Vagina (tissue), 2 donors: ENCODE results near the gene PRR29. TPM values are rescaled to one million over a fixed set of nuclear protein-coding genes. Genes with fewer than 3 reads are reported as not detected.

Experiments
- DNase-seq, 2 donors: peaks; one replicate each; pipeline ENCODE4 v3.0.0-alpha.2; 2017; ENCODE audit errors: extremely low spot score in 2 of 2
- H3K27ac ChIP-seq: fragments of 200-600 bp; sonication (generic); one replicate; pipeline ENCODE4 v1.5.1; 2019
- H3K27me3 ChIP-seq: fragments of 200-600 bp; sonication (generic); one replicate; pipeline ENCODE4 v1.5.1; 2019
- H3K36me3 ChIP-seq, 2 donors: fragments of 200-600 bp; sonication (generic); one replicate each; pipeline ENCODE4 v1.5.1; 2017 to 2019
- H3K4me1 ChIP-seq: fragments of 200-600 bp; sonication (generic); one replicate; pipeline ENCODE4 v1.5.1; 2019
- H3K4me3 ChIP-seq, 2 donors: fragments of 200-600 bp; sonication (generic); 1 replicate in 1 of 2; 2 replicates in 1 of 2; pipeline ENCODE4 v1.5.1; 2016 to 2019
- H3K9me3 ChIP-seq: fragments of 200-600 bp; sonication (generic); one replicate; pipeline ENCODE4 v1.5.1; 2019
- CTCF ChIP-seq, 3 experiments: fragments of 450-650 bp in 2 of 3; fragments of 200-600 bp in 1 of 3; sonication (generic) in 1 of 3; IDR thresholded peaks; one replicate each; pipeline ENCODE4 v1.5.1; 2017 to 2019; ENCODE audit warnings: antibody characterized with exemption in 3 of 3, mild to moderate bottlenecking in 2 of 3, moderate library complexity in 2 of 3
- POLR2A ChIP-seq, 2 donors: fragments of 450-650 bp; IDR thresholded peaks; one replicate each; pipeline ENCODE4 v1.6.1; 2017; ENCODE audit warnings: antibody characterized with exemption in 2 of 2, mild to moderate bottlenecking in 2 of 2, moderate library complexity in 2 of 2
- POLR2AphosphoS5 ChIP-seq, 2 donors: sonication (generic); formaldehyde crosslinking; IDR thresholded peaks; one replicate each; pipeline ENCODE4 v1.9.0; 2017; ENCODE audit warnings: antibody characterized with exemption in 2 of 2, mild to moderate bottlenecking in 2 of 2, low read depth in 1 of 2; ENCODE audit not compliant: insufficient read depth in 1 of 2
- intact Hi-C: fragments of 100-400 bp; cut with DNase I; formaldehyde crosslinking; loops from one replicate; pipeline ENCODE4 v1.15.1; 2023
- total RNA-seq: library from RNA; depleted of rRNA; stranded (reverse); fragments of >200 nt; gene quantifications from one replicate; pipeline ENCODE4 v1.2.3, GENCODE V29; 2016

Gene PRR29
- total RNA-seq, 1 donor from 2014 or later: not detected

GRCh38 chr17:64002658-64003525, 4.7 kb downstream of the PRR29 start:
- Histone ChIP-seq H3K4me1 (peaks cover 29% of the 10 kb centered on the region), H3K36me3 (no peaks in the 10 kb centered on the region), H3K27me3 (no peaks in the 10 kb centered on the region), H3K4me3 (no peak overlapping the region), H3K9me3 (no peaks in the 10 kb centered on the region), H3K27ac (no peak overlapping the region)
- TF ChIP-seq POLR2A (IDR thresholded peaks at IDR 0.05) (no peak), CTCF (IDR thresholded peaks at IDR 0.05) (no peak), POLR2AphosphoS5 (IDR thresholded peaks at IDR 0.05; ENCODE audit: insufficient read depth in 1 of 2, low read depth in 1 of 2) (no peak)
- DNase-seq: peak; percentile 72 to 89
- intact Hi-C loops: no loop called here

- DNase-seq: peak in 1 of 2 donors; percentile 71
- no peaks in the 10 kb centered on the region for H3K9me3 ChIP-seq
- H3K36me3 ChIP-seq: no peaks in the 10 kb centered on the region
- H3K27me3 ChIP-seq: no peaks in the 10 kb centered on the region
- intact Hi-C loops: no loop called here
- peaks cover 29% of the 10 kb centered on the region for H3K4me1 ChIP-seq
- TF ChIP-seq POLR2AphosphoS5 (IDR thresholded peaks at IDR 0.05; ENCODE audit: insufficient read depth in 1 of 2, low read depth in 1 of 2): no peak
- TF ChIP-seq CTCF (IDR thresholded peaks at IDR 0.05): no peak
- TF ChIP-seq POLR2A (IDR thresholded peaks at IDR 0.05): no peak
- H3K27ac ChIP-seq: no peak overlapping the region
- H3K4me3 ChIP-seq: no peak overlapping the region
Observed at GRCh38 chr17:64003526-64004121, 5.5 kb downstream of the PRR29 start.

GRCh38 chr17:64004218-64004770, 6.1 kb downstream of the PRR29 start:
- DNase-seq: no peak
- Histone ChIP-seq H3K27ac (no peak overlapping the region), H3K36me3 (no peaks in the 10 kb centered on the region), H3K4me1 (peaks cover 30% of the 10 kb centered on the region), H3K4me3 (no peak overlapping the region), H3K9me3 (no peaks in the 10 kb centered on the region), H3K27me3 (no peaks in the 10 kb centered on the region)
- no peak for TF ChIP-seq POLR2AphosphoS5 (IDR thresholded peaks at IDR 0.05; ENCODE audit: insufficient read depth in 1 of 2, low read depth in 1 of 2)
- no peak for TF ChIP-seq POLR2A (IDR thresholded peaks at IDR 0.05)
- TF ChIP-seq CTCF (IDR thresholded peaks at IDR 0.05): no peak
- intact Hi-C loops: no loop called here

- DNase-seq: peak; percentile 71 to 74
- intact Hi-C loops: no loop called here
- H3K36me3 ChIP-seq: no peaks in the 10 kb centered on the region
- TF ChIP-seq CTCF (IDR thresholded peaks at IDR 0.05) (no peak), POLR2AphosphoS5 (IDR thresholded peaks at IDR 0.05; ENCODE audit: insufficient read depth in 1 of 2, low read depth in 1 of 2) (no peak), POLR2A (IDR thresholded peaks at IDR 0.05) (no peak)
- H3K4me3 ChIP-seq: no peak overlapping the region
- H3K4me1 ChIP-seq: peaks cover 37% of the 10 kb centered on the region
- no peaks in the 10 kb centered on the region for H3K9me3 ChIP-seq
- H3K27ac ChIP-seq: no peak overlapping the region
- H3K27me3 ChIP-seq: no peaks in the 10 kb centered on the region
Observed at GRCh38 chr17:64004903-64005733, 7.0 kb downstream of the PRR29 start.
